ENCODE results near the gene DBNDD2. TPM values are rescaled to one million over a fixed set of nuclear protein-coding genes. Genes with fewer than 3 reads are reported as not detected.
A peak's percentile ranks its signal among the peaks of the same experiment; 100 is the strongest.

The DBNDD2 gene
- total RNA-seq, 2 donors from 2014 or later: 139 to 159 TPM

DNA sequence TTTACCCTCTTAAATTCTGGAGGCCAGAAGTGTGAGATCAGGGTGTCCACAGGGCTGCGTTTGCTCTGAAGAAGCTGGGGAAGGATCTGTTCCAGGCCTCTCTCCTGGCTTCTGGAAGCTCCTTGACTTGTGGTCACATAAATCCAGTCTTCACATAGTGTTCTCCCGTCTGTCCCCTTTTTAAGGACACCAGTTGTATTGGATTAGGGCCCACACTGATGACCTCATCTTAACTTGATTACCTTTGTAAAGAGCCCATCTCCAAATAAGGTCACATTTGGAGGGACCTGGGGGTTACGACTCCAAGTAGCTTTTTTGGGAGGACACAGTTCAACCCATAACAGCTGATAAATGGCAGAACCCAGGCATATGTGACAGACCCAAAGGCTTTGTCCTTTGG lies 41.4 kb downstream of the DBNDD2 start:
- H3K4me3 ChIP-seq: no peak overlapping the region
- H3K27me3 ChIP-seq: no peaks in the 10 kb centered on the region
- TF ChIP-seq, protein P1, sequence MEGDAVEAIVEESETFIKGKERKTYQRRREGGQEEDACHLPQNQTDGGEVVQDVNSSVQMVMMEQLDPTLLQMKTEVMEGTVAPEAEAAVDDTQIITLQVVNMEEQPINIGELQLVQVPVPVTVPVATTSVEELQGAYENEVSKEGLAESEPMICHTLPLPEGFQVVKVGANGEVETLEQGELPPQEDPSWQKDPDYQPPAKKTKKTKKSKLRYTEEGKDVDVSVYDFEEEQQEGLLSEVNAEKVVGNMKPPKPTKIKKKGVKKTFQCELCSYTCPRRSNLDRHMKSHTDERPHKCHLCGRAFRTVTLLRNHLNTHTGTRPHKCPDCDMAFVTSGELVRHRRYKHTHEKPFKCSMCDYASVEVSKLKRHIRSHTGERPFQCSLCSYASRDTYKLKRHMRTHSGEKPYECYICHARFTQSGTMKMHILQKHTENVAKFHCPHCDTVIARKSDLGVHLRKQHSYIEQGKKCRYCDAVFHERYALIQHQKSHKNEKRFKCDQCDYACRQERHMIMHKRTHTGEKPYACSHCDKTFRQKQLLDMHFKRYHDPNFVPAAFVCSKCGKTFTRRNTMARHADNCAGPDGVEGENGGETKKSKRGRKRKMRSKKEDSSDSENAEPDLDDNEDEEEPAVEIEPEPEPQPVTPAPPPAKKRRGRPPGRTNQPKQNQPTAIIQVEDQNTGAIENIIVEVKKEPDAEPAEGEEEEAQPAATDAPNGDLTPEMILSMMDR (IDR thresholded peaks at IDR 0.05): no peak
- H3K27ac ChIP-seq: peak overlapping the region in 1 of 2 donors; percentile 5
- H3K4me1 ChIP-seq: no peaks in the 10 kb centered on the region
- DNase-seq (ENCODE audit: low spot score): no peak
- H3K36me3 ChIP-seq: no peaks in the 10 kb centered on the region
- H3K9me3 ChIP-seq: no peaks in the 10 kb centered on the region

DNA sequence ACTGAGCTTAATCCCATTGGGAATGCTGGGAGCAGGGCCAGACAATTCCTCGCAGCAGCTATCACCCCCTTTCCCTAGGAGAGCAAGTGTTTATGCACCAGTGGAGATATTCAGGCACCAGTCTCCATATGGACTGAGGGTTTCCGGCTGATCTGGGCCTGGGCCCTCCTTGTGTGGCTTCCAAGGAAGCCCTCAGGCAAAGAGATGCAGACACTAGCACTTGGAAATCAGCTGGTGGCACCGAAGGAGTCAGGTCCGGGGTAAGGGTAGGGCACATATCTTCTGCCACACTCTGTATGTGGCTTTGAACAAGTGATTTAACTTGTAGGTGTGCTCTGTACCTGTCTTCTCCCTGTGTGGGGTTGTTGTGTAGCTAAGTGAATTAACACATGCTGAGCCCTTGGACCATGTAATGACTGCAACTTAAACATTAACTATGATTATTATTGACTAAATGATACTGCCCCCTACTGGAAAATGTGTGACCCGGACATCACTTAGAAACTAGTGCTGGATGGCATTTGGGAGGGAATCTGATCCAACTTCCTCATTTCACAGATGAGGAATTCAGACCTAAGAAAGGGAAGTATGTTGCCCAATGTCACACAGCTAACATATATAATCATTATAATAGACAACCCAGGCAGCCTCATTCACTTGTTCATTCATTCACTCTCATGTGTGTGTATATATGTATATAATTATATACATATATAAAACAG lies 42.2 kb downstream of the DBNDD2 start:
- H3K9me3 ChIP-seq: no peaks in the 10 kb centered on the region
- H3K27me3 ChIP-seq: no peaks in the 10 kb centered on the region
- TF ChIP-seq, protein P1 (IDR thresholded peaks at IDR 0.05): peak; percentile 47 to 66
- DNase-seq (ENCODE audit: low spot score): no peak
- no peak overlapping the region for H3K4me3 ChIP-seq
- H3K4me1 ChIP-seq: no peaks in the 10 kb centered on the region
- no peaks in the 10 kb centered on the region for H3K36me3 ChIP-seq
- no peak overlapping the region for H3K27ac ChIP-seq

DNA sequence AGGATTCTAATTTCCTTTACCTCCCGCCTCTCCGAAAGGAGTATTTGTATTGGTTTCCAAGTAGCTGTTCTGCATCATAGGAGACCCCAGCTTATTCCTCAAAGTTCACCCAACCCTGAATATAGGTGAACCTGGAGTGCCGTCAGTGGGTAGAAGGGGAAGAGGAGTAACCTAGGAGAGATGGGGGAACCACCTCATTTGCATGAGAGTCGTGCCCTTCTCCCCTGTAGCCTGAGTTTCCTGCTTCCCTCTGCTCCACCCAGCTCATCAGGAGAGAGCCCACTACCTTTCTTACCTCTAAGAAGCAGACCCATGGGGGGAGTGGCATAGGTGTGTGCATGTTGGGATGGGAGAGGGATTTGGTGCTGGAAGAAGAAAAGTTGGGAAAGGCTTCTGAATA lies 44.1 kb downstream of the DBNDD2 start:
- H3K36me3 ChIP-seq: no peaks in the 10 kb centered on the region
- H3K4me1 ChIP-seq: no peaks in the 10 kb centered on the region
- H3K27me3 ChIP-seq: no peaks in the 10 kb centered on the region
- DNase-seq (ENCODE audit: low spot score): no peak
- TF ChIP-seq, protein P1 (IDR thresholded peaks at IDR 0.05): no peak
- H3K9me3 ChIP-seq: no peaks in the 10 kb centered on the region
- H3K27ac ChIP-seq: no peak overlapping the region
- H3K4me3 ChIP-seq: no peak overlapping the region

DNA sequence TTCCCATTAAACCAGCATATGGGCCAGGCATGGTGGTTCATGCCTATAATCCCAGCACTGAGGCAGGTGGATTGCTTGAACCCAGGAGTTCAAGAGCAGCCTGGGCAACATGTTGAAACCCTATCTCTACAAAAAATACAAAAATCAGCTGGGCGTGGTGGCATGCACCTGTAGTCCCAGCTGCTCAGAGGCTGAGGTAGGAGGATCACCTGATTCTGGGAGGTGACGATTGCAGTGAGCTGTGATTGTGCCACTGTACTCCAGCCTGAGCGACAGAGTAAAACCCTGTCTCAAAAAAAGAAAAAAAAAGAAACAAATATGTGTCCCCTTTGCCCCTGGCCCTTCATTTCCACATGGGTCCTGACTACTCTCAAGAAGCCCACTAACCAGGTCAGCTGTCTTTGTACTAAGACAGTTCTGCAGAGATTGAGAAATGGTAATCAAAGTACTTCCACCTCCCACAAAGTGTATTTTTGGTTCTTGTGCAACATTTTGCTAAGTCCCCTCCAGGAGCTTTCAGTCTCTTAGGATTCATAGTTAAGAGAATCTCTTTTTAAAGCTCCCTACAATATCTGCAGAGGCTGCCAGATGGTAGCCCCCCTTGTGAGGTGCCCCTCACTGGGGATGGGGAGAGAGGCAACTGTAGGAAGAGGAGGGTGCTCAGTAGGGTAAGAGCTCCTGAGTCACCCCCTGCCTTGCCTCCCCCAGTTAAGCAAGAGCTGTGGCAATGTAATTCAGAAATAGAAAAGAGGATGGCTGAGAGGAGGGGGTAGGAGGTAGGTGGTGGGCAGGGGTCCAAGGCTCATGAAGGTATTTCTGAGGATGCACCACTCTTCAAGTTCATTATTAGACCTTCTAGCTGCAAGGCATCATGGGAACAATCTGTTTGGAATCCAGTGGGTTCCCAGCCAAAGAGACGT lies 44.9 kb downstream of the DBNDD2 start:
- TF ChIP-seq, protein P1 (IDR thresholded peaks at IDR 0.05): no peak
- H3K27me3 ChIP-seq: no peaks in the 10 kb centered on the region

DNA sequence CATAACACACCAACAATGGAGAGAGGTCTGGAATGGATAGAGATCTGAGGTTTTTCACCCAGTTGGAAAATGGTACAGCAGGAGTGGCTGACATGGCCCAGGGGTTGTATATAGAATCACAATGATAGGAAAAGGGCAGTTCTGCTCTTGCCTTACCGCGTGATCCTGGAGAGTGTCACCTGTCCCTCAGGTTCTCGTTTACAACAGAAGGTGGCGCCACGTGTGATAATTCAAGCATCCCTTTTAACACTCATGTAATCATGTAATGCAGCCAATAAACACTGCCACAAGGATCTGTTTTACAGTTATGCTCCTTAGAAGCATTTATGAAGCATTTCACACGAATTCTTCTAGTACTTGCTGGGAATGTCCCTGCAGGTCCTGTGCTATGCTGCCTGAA lies 48.5 kb downstream of the DBNDD2 start:
- Histone ChIP-seq H3K27me3 (no peaks in the 10 kb centered on the region), H3K36me3 (no peaks in the 10 kb centered on the region), H3K4me3 (no peak overlapping the region), H3K27ac (no peak overlapping the region), H3K9me3 (no peaks in the 10 kb centered on the region), H3K4me1 (no peaks in the 10 kb centered on the region)
- TF ChIP-seq, protein P1 (IDR thresholded peaks at IDR 0.05): peak in 1 of 2 donors; percentile 39
- DNase-seq (ENCODE audit: low spot score): no peak

More for the DNA sequence above, 44.9 kb downstream of the DBNDD2 start:
- Histone ChIP-seq H3K4me3 (no peak overlapping the region), H3K36me3 (no peaks in the 10 kb centered on the region), H3K27ac (no peak overlapping the region), H3K9me3 (no peaks in the 10 kb centered on the region), H3K4me1 (no peaks in the 10 kb centered on the region)
- DNase-seq (ENCODE audit: low spot score): no peak

All from right atrium auricular region (tissue), 2 donors.